HCT116 (cell line): ENCODE results near the gene BICD1. TPM values are rescaled to one million over a fixed set of nuclear protein-coding genes. Genes with fewer than 3 reads are reported as not detected.

Source experiments
- ATAC-seq: fragments of 200-7000 bp; cut with Tn5 transposase; 2 replicates; pipeline ENCODE4 v1.9.1; 2020; ENCODE audit warnings: mild to moderate bottlenecking, moderate library complexity
- BruUV-seq: library from RNA; stranded (reverse); fragments of 400-500 nt; replicated peaks from 2 replicates; lab custom pipeline; 2021; lab: Mats Ljungman, UMichigan
- CTCF ChIA-PET: fragments of 300-600 bp; sonication (Branson Sonifier 250); formaldehyde crosslinking; loops from one replicate; lab custom pipeline; 2021; ENCODE audit warnings: antibody characterized with exemption; lab: Charles Lee
- POLR2A ChIA-PET: fragments of 300-600, 350-600 bp; sonication (Branson Sonifier 250); formaldehyde crosslinking; loops from one replicate; lab custom pipeline; 2021; ENCODE audit warnings: antibody characterized with exemption; lab: Charles Lee
- RAD21 ChIA-PET, 2 experiments: fragments of 300-600 bp; sonication (Branson Sonifier 250); formaldehyde crosslinking; loops; one replicate each; lab custom pipeline; 2023; ENCODE audit warnings: low total read pairs in 2 of 2; ENCODE audit not compliant: uncharacterized antibody in 2 of 2, unreplicated experiment in 2 of 2, low non-redundant PET in 1 of 2; lab: Charles Lee
- DNase-seq: peaks from one replicate; pipeline ENCODE4 v3.0.0-alpha.2; 2010; ENCODE audit warnings: low read depth, low spot score
- H2AFZ ChIP-seq: fragments of 200-600 bp; shearing (Covaris generic), sonication (generic); 2 replicates; pipeline ENCODE4 v1.6.1; 2017; ENCODE audit warnings: low read depth, mixed run types, mixed read lengths, antibody characterized with exemption, low read length; ENCODE audit not compliant: poor library complexity, severe bottlenecking
- H3K27ac ChIP-seq: 2 replicates; pipeline ENCODE4 v1.5.1; 2012; ENCODE audit warnings: low read depth, low read length
- H3K27me3 ChIP-seq: fragments of 200-600 bp; sonication (generic); 2 replicates; pipeline ENCODE4 v1.6.1; 2016; ENCODE audit warnings: mixed run types, low read length, mixed read lengths; ENCODE audit not compliant: insufficient read depth
- H3K36me3 ChIP-seq, 2 experiments: fragments of 200-500 bp in 1 of 2; fragments of 200-600 bp in 1 of 2; sonication (Bioruptor generic) in 1 of 2; sonication (generic) in 1 of 2; 2 replicates each; pipeline versions ENCODE4 v1.5.1 to v1.6.1; 2014 to 2016; ENCODE audit warnings: low read length in 2 of 2, inconsistent platforms in 1 of 2, mixed read lengths in 1 of 2, mixed run types in 1 of 2; ENCODE audit not compliant: insufficient read depth in 2 of 2, control insufficient read depth in 1 of 2
- H3K4me1 ChIP-seq, 2 experiments: fragments of 200-600 bp in 1 of 2; sonication (generic) in 1 of 2; 2 replicates each; pipeline versions ENCODE4 v1.5.1 to v1.6.1; 2012 to 2017; ENCODE audit warnings: low read length in 2 of 2, inconsistent platforms in 1 of 2, mild to moderate bottlenecking in 1 of 2, mixed read lengths in 1 of 2, mixed run types in 1 of 2, moderate library complexity in 1 of 2; ENCODE audit not compliant: insufficient read depth in 2 of 2, control insufficient read depth in 1 of 2
- H3K4me2 ChIP-seq: fragments of 200-600 bp; sonication (generic); 2 replicates; pipeline ENCODE4 v1.6.1; 2017; ENCODE audit warnings: mixed run types, low read length, mixed read lengths
- H3K4me3 ChIP-seq, 2 experiments: fragments of 200-600 bp in 1 of 2; sonication (generic) in 1 of 2; replicated peaks in 1 of 2; 2 replicates each; pipeline ENCODE4 v1.5.1; 2011 to 2016; ENCODE audit warnings: low read length in 2 of 2, control low read depth in 1 of 2, low read depth in 1 of 2, mild to moderate bottlenecking in 1 of 2, mixed read lengths in 1 of 2, mixed run types in 1 of 2
- H3K79me2 ChIP-seq: fragments of 200-600 bp; sonication (generic); 2 replicates; pipeline ENCODE4 v1.6.1; 2017; ENCODE audit warnings: mild to moderate bottlenecking, mixed run types, low read length, moderate library complexity, mixed read lengths; ENCODE audit not compliant: insufficient read depth
- H3K9ac ChIP-seq: fragments of 200-600 bp; sonication (generic); 2 replicates; pipeline ENCODE4 v1.6.1; 2016; ENCODE audit warnings: low read length, mixed read lengths
- H3K9me2 ChIP-seq: fragments of 200-600 bp; sonication (generic), shearing (Covaris generic); 2 replicates; pipeline ENCODE4 v1.6.1; 2017; ENCODE audit warnings: mixed run types, mild to moderate bottlenecking, moderate library complexity; ENCODE audit not compliant: insufficient read depth
- H3K9me3 ChIP-seq, 2 experiments: fragments of 200-500 bp in 1 of 2; fragments of 200-600 bp in 1 of 2; sonication (Bioruptor generic) in 1 of 2; sonication (generic) in 1 of 2; 2 replicates each; pipeline ENCODE4 v1.6.1; 2014 to 2017; ENCODE audit warnings: low read length in 2 of 2, mixed read lengths in 2 of 2, inconsistent platforms in 1 of 2, low read depth in 1 of 2, mild to moderate bottlenecking in 1 of 2, mixed run types in 1 of 2, moderate library complexity in 1 of 2; ENCODE audit not compliant: control insufficient read depth in 1 of 2, insufficient read depth in 1 of 2
- H4K20me1 ChIP-seq: fragments of 200-600 bp; sonication (generic), shearing (Covaris generic); 2 replicates; pipeline ENCODE4 v1.6.1; 2017; ENCODE audit warnings: mixed run types, mild to moderate bottlenecking, moderate library complexity; ENCODE audit not compliant: insufficient read depth
- ATF3 ChIP-seq: IDR thresholded peaks from 2 replicates; pipeline ENCODE4 v1.6.1; 2012
- CBX3 ChIP-seq: IDR thresholded peaks from 2 replicates; pipeline ENCODE4 v1.6.1; 2012; ENCODE audit warnings: low read depth
- CEBPB ChIP-seq: IDR thresholded peaks from 2 replicates; pipeline ENCODE4 v1.6.1; 2012; ENCODE audit warnings: low read depth
- CTCF ChIP-seq, 3 experiments: fragments of 200-600 bp in 1 of 3; sonication (generic) in 1 of 3; IDR thresholded peaks in 2 of 3; conservative IDR thresholded peaks in 1 of 3; 2 replicates each; pipeline ENCODE4 v1.5.1; 2012 to 2017; ENCODE audit warnings: low read depth in 2 of 3, low read length in 2 of 3, antibody characterized with exemption in 1 of 3, borderline replicate concordance in 1 of 3, control low read depth in 1 of 3, mild to moderate bottlenecking in 1 of 3, mixed read lengths in 1 of 3, mixed run types in 1 of 3, moderate library complexity in 1 of 3; ENCODE audit not compliant: insufficient read depth in 1 of 3
- EGR1 ChIP-seq: IDR thresholded peaks from 2 replicates; pipeline ENCODE4 v1.6.1; 2012; ENCODE audit warnings: low read depth
- ELF1 ChIP-seq: IDR thresholded peaks from 2 replicates; pipeline ENCODE4 v1.6.1; 2012; ENCODE audit warnings: low read depth, borderline replicate concordance
- EZH2 ChIP-seq: fragments of 200-600 bp; sonication (generic); IDR thresholded peaks from 2 replicates; pipeline ENCODE4 v1.6.1; 2017; ENCODE audit warnings: antibody characterized with exemption, mixed run types
- FOSL1 ChIP-seq: IDR thresholded peaks from 2 replicates; pipeline ENCODE4 v1.6.1; 2012; ENCODE audit warnings: low read depth
- JUND ChIP-seq: IDR thresholded peaks from 2 replicates; pipeline ENCODE4 v1.6.1; 2012
- MAX ChIP-seq: IDR thresholded peaks from 2 replicates; pipeline ENCODE4 v1.6.1; 2012
- POLR2A ChIP-seq: IDR thresholded peaks from 2 replicates; pipeline ENCODE4 v1.7.0; 2011; ENCODE audit warnings: borderline replicate concordance; ENCODE audit not compliant: insufficient read depth, insufficient read length; ENCODE audit errors: extremely low read depth
- POLR2AphosphoS5 ChIP-seq: IDR thresholded peaks from 2 replicates; pipeline ENCODE4 v1.6.1; 2011; ENCODE audit warnings: mild to moderate bottlenecking, low read depth, low read length, moderate library complexity
- REST ChIP-seq: IDR thresholded peaks from 2 replicates; pipeline ENCODE4 v1.6.1; 2012; ENCODE audit warnings: low read depth
- YY1 ChIP-seq: IDR thresholded peaks from 2 replicates; pipeline ENCODE4 v1.6.1; 2011; ENCODE audit warnings: low read length, low read depth, moderate library complexity, mild to moderate bottlenecking; ENCODE audit not compliant: insufficient replicate concordance; ENCODE audit errors: extremely low read depth
- intact Hi-C: fragments of 100-400 bp; cut with micrococcal nuclease; formaldehyde crosslinking; loops from 2 replicates; pipeline ENCODE4 v1.10.0; 2022
- total RNA-seq: library from RNA; stranded (reverse); gene quantifications from one replicate; pipeline ENCODE4 v1.2.1, GENCODE V29; 2021; ENCODE audit not compliant: unreplicated experiment

The BICD1 gene
- total RNA-seq, 1 experiment from 2014 or later: 32.5 TPM

GRCh38 chr12:32196250-32197198 lies 89.9 kb downstream of the BICD1 start (continued):
- TF ChIP-seq CBX3: no peak
- TF ChIP-seq REST: no peak
- no peak for TF ChIP-seq YY1
- TF ChIP-seq, all 23 proteins: peak for 0

- BruUV-seq: no TSS peak
- H3K9me3 ChIP-seq: peaks cover 3 to 4% of the 10 kb centered on the region in 2 experiments; a peak in 1 of 4 replicates
- H3K4me1 ChIP-seq: peaks cover 0 to 7% of the 10 kb centered on the region in 2 experiments; a peak in 1 of 4 replicates
- H3K9ac ChIP-seq: no peak overlapping the region
- ChIA-PET RAD21 (no interaction called here), POLR2A (no interaction called here), CTCF (no interaction called here)
- no peaks in the 10 kb centered on the region for H4K20me1 ChIP-seq
- H3K27me3 ChIP-seq: no peaks in the 10 kb centered on the region
- DNase-seq (no peak), ATAC-seq (no peak)
- no peaks in the 10 kb centered on the region for H3K79me2 ChIP-seq
- H3K9me2 ChIP-seq: no peaks in the 10 kb centered on the region
- H3K4me3 ChIP-seq: no peak overlapping the region
- H3K27ac ChIP-seq: no peak overlapping the region
- H3K36me3 ChIP-seq: no peaks in the 10 kb centered on the region
- no peak overlapping the region for H3K4me2 ChIP-seq
- intact Hi-C loops: no loop called here
- no peak overlapping the region for H2AFZ ChIP-seq
- TF ChIP-seq JUND: no peak
- TF ChIP-seq MAX: no peak
- TF ChIP-seq EZH2: no peak
- TF ChIP-seq CTCF (IDR thresholded peaks at IDR 0.05 in 2 of 3, conservative IDR thresholded peaks at IDR 0.05 in 1 of 3; ENCODE audit: borderline replicate concordance in 1 of 3, insufficient read depth in 1 of 3, low read depth in 2 of 3, low read length in 2 of 3): no peak
- no peak for TF ChIP-seq FOSL1
- TF ChIP-seq POLR2AphosphoS5: no peak
- TF ChIP-seq POLR2A: no peak
- TF ChIP-seq ATF3: no peak
- TF ChIP-seq EGR1: no peak
- TF ChIP-seq CBX3: no peak
- TF ChIP-seq ELF1: no peak
- TF ChIP-seq REST: no peak
- TF ChIP-seq CEBPB: no peak
- TF ChIP-seq YY1: no peak
Measured at GRCh38 chr12:32197421-32197820, 90.8 kb downstream of the BICD1 start.
